ENCODE data around the gene PER3.

GRCh38 chr1:7771823-7772299 is 12.2 kb upstream of the PER3 start:
- TF ChIP-seq, protein P1, sequence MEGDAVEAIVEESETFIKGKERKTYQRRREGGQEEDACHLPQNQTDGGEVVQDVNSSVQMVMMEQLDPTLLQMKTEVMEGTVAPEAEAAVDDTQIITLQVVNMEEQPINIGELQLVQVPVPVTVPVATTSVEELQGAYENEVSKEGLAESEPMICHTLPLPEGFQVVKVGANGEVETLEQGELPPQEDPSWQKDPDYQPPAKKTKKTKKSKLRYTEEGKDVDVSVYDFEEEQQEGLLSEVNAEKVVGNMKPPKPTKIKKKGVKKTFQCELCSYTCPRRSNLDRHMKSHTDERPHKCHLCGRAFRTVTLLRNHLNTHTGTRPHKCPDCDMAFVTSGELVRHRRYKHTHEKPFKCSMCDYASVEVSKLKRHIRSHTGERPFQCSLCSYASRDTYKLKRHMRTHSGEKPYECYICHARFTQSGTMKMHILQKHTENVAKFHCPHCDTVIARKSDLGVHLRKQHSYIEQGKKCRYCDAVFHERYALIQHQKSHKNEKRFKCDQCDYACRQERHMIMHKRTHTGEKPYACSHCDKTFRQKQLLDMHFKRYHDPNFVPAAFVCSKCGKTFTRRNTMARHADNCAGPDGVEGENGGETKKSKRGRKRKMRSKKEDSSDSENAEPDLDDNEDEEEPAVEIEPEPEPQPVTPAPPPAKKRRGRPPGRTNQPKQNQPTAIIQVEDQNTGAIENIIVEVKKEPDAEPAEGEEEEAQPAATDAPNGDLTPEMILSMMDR (IDR thresholded peaks at IDR 0.05) = no peak
- no peak for TF ChIP-seq POLR2A (IDR thresholded peaks at IDR 0.05)
- TF ChIP-seq EP300 (IDR thresholded peaks at IDR 0.05) = no peak
